Body of pancreas (tissue), 4 donors: ENCODE data around the gene TMUB1. TPM values are rescaled to one million over a fixed set of nuclear protein-coding genes. Genes with fewer than 3 reads are reported as not detected.

Experiments
- ATAC-seq: fragments of 150-250 bp; one replicate; pipeline ENCODE4 v1.9.1; 2016
- DNase-seq, 4 donors: peaks; one replicate each; pipeline ENCODE4 v3.0.0-alpha.2; 2019
- H3K27ac ChIP-seq, 4 donors: fragments of 200-600 bp; sonication (generic); 1 replicate in 3 of 4; 2 replicates in 1 of 4; pipeline versions ENCODE4 v1.5.1 to v1.6.1; 2016 to 2019; ENCODE audit warnings: mild to moderate bottlenecking in 1 of 4, mixed read lengths in 1 of 4, moderate library complexity in 1 of 4
- H3K27me3 ChIP-seq, 2 donors: fragments of 200-600 bp; sonication (generic); one replicate each; pipeline ENCODE4 v1.6.0; 2016; ENCODE audit warnings: mild to moderate bottlenecking in 1 of 2
- H3K36me3 ChIP-seq, 2 donors: fragments of 200-600 bp; sonication (generic); replicated peaks in 1 of 2; 2 replicates each; pipeline ENCODE4 v1.5.1; 2016; ENCODE audit warnings: low read depth in 2 of 2; ENCODE audit not compliant: insufficient read depth in 1 of 2
- H3K4me1 ChIP-seq: fragments of 200-600 bp; sonication (generic); one replicate; pipeline ENCODE4 v1.6.0; 2016
- H3K4me3 ChIP-seq, 2 donors: fragments of 200-600 bp; sonication (generic); 1 replicate in 1 of 2; 2 replicates in 1 of 2; pipeline ENCODE4 v1.5.1; 2016 to 2019
- H3K9me3 ChIP-seq, 3 donors: fragments of 200-600 bp; sonication (generic); 1 replicate in 2 of 3; 2 replicates in 1 of 3; pipeline ENCODE4 v1.5.1; 2016
- POLR2A ChIP-seq, 3 donors: fragments of 450-650 bp; IDR thresholded peaks; one replicate each; pipeline ENCODE4 v1.6.1; 2016; ENCODE audit warnings: antibody characterized with exemption in 3 of 3, mild to moderate bottlenecking in 2 of 3
- WGBS, 2 donors: methylation state at CpG; one replicate each; pipeline ENCODE4 v1.1.5; 2017; 5-methylcytosine and 5-hydroxymethylcytosine counted together
- intact Hi-C: fragments of 100-400 bp; cut with DNase I; formaldehyde crosslinking; loops from one replicate; pipeline ENCODE4 v1.15.1; 2023
- total RNA-seq, 2 donors: library from RNA; depleted of rRNA; stranded (reverse); fragments of >200 nt; gene quantifications; one replicate each; pipeline ENCODE4 v1.1.0, GENCODE V29; 2016
- TF ChIP-seq, protein P1 (sequence below), 7 experiments: fragments of 450-650 bp in 4 of 7; fragments of 200-600 bp in 3 of 7; sonication (generic) in 3 of 7; IDR thresholded peaks; one replicate each; pipeline ENCODE4 v1.5.1; 2016 to 2019; ENCODE audit warnings: antibody characterized with exemption in 7 of 7

The TMUB1 gene
- total RNA-seq, 2 donors from 2014 or later: 34.9 to 54.2 TPM

DNA sequence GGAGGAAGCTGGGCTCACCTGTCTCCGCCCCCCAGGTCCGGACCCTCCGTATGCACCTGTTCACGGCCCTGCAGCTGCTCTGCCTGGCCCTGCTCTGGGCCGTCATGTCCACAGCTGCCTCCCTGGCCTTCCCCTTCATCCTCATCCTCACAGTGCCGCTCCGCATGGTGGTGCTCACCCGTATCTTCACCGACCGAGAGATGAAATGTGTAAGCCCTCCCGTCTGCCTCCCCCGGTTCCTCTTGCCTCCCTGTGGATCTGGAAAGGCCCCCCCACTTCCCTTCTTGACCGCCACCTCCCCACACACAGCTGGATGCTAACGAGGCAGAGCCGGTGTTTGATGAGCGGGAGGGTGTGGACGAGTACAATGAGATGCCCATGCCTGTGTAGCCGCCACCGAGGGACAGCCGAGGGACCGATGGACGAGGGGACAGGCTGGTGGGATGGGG, 7.3 kb downstream of the TMUB1 start:
- Histone ChIP-seq H3K4me1 (peaks cover 33% of the 10 kb centered on the region), H3K27ac (no peak overlapping the region), H3K4me3 (no peak overlapping the region), H3K9me3 (no peaks in the 10 kb centered on the region), H3K36me3 (peaks cover 20 to 30% of the 10 kb centered on the region in 2 donors), H3K27me3 (no peaks in the 10 kb centered on the region)
- TF ChIP-seq, protein P1, sequence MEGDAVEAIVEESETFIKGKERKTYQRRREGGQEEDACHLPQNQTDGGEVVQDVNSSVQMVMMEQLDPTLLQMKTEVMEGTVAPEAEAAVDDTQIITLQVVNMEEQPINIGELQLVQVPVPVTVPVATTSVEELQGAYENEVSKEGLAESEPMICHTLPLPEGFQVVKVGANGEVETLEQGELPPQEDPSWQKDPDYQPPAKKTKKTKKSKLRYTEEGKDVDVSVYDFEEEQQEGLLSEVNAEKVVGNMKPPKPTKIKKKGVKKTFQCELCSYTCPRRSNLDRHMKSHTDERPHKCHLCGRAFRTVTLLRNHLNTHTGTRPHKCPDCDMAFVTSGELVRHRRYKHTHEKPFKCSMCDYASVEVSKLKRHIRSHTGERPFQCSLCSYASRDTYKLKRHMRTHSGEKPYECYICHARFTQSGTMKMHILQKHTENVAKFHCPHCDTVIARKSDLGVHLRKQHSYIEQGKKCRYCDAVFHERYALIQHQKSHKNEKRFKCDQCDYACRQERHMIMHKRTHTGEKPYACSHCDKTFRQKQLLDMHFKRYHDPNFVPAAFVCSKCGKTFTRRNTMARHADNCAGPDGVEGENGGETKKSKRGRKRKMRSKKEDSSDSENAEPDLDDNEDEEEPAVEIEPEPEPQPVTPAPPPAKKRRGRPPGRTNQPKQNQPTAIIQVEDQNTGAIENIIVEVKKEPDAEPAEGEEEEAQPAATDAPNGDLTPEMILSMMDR (IDR thresholded peaks at IDR 0.05): no peak
- no peak for TF ChIP-seq POLR2A (IDR thresholded peaks at IDR 0.05)
- intact Hi-C loops: no loop called here
- 80 to 88% methylated on average over 22 of the region's 22 CpGs for WGBS, 2 donors
- no peak for DNase-seq
- no peak for ATAC-seq

DNA sequence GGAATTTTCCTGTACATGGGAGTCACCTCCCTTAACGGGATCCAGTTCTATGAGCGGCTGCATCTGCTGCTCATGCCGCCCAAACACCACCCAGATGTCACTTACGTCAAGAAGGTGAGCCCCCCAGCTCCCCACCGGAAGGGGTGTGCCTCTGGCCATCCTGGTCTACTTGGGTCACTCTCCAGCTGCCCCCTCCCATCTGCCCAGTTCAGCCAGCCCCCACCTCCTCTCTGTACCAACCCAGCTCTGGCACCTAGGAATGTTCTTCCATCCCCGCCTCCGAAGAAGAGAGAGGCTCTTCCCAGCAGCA, 7.7 kb downstream of the TMUB1 start:
- Histone ChIP-seq H3K4me3 (no peak overlapping the region), H3K27me3 (no peaks in the 10 kb centered on the region), H3K27ac (no peak overlapping the region), H3K36me3 (peaks cover 21 to 33% of the 10 kb centered on the region in 2 donors), H3K9me3 (no peaks in the 10 kb centered on the region), H3K4me1 (peaks cover 30% of the 10 kb centered on the region)
- DNase-seq (no peak), ATAC-seq (no peak)
- TF ChIP-seq POLR2A (IDR thresholded peaks at IDR 0.05): no peak
- TF ChIP-seq, protein P1 (IDR thresholded peaks at IDR 0.05): no peak
- 88 to 92% methylated on average over 6 to 7 of the region's 7 CpGs for WGBS, 2 donors
- intact Hi-C loops: no loop called here

DNA sequence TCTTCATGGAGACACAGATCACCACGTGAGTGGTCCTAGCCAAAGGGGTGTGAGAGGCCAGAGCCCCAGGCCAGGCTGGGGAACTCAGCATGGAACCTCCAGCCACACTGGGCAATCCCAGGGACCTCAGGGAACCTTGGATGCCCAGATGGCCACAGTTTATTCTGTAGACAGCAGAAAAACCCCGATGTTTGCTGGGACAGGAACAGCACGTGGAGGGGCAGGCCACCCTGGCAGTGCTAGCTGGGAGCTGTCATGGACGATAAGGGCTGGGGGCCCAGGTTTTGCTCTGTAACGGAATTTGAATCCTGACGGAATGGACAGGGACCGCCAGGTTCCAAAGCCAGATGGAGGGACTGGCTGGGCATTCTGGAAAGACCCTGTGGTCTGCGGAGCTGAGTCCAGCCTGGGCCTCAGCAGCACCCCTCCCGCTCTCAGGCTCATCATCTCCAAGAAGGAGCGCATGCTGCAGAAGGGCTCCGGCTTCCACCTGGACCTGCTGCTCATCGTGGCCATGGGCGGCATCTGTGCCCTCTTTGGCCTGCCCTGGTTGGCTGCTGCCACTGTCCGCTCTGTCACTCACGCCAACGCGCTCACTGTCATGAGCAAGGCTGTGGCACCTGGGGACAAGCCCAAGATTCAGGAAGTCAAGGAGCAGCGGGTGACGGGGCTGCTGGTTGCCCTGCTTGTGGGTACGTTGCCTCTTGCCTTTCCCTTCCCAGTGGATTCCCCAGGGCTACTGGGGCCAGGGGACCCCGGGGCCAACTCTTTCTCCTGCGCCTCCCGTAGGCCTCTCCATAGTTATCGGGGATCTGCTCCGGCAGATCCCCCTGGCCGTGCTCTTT, 8.3 kb downstream of the TMUB1 start:
- Histone ChIP-seq H3K27me3 (no peaks in the 10 kb centered on the region), H3K4me3 (no peak overlapping the region), H3K4me1 (peaks cover 29% of the 10 kb centered on the region), H3K27ac (no peak overlapping the region), H3K36me3 (peaks cover 27 to 37% of the 10 kb centered on the region in 2 donors), H3K9me3 (no peaks in the 10 kb centered on the region)
- TF ChIP-seq POLR2A (IDR thresholded peaks at IDR 0.05): no peak
- TF ChIP-seq, protein P1 (IDR thresholded peaks at IDR 0.05): no peak
- WGBS, 2 donors: 89 to 93% methylated on average over 12 to 26 of the region's 26 CpGs
- DNase-seq (no peak), ATAC-seq (no peak)
- intact Hi-C loops: no loop called here

DNA sequence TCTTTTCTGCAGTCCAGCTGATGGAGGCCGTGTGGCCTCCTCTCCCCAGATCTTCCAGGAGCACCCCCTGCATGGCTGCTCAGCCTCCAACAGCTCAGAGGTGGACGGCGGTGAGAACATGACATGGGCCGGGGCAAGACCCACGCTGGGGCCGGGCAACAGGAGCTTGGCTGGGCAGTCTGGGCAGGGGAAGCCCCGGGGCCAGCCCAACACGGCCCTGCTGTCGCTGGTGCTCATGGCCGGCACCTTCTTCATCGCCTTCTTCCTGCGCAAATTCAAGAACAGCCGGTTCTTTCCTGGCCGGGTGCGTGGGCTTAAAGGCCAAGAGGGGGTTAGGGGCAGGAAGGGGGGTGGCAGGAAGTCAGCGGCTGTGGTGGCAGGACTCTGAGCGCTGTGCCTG, 9.3 kb downstream of the TMUB1 start:
- WGBS, 2 donors: 89 to 100% methylated on average over 1 to 16 of the region's 17 CpGs
- TF ChIP-seq POLR2A (IDR thresholded peaks at IDR 0.05): no peak
- TF ChIP-seq, protein P1 (IDR thresholded peaks at IDR 0.05): no peak
- Histone ChIP-seq H3K4me3 (no peak overlapping the region), H3K27ac (no peak overlapping the region), H3K36me3 (peaks cover 37 to 44% of the 10 kb centered on the region in 2 donors), H3K9me3 (no peaks in the 10 kb centered on the region), H3K27me3 (no peaks in the 10 kb centered on the region), H3K4me1 (peaks cover 19% of the 10 kb centered on the region)
- intact Hi-C loops: no loop called here
- no peak for ATAC-seq
- no peak for DNase-seq
